ENCODE measurements around the gene CLEC7A. TPM values are rescaled to one million over a fixed set of nuclear protein-coding genes. Genes with fewer than 3 reads are reported as not detected.

Gene CLEC7A
- total and polyA plus RNA-seq, 9 of the 15 experiments (the other 6 are each of a cell fraction or from before 2014, with no cell fraction given), result 0.16 TPM; not detected in 8

GRCh38 chr12:10094646-10095395, 35.2 kb downstream of the CLEC7A start (continued):
- TF ChIP-seq U2AF2 (optimal IDR thresholded peaks at IDR 0.05; ENCODE audit: low read depth, low read length), result no peak
- no peak for TF ChIP-seq ZNF696 (CRISPR knock-in tag; conservative IDR thresholded peaks at IDR 0.05)
- no peak for TF ChIP-seq ZSCAN29 (IDR thresholded peaks at IDR 0.05)
- TF ChIP-seq CBX2 (IDR thresholded peaks at IDR 0.05; ENCODE audit: insufficient read depth, low read length, poor library complexity, severe bottlenecking), result no peak
- no peak for TF ChIP-seq PHF20 (IDR thresholded peaks at IDR 0.05; ENCODE audit: partially characterized antibody)

GRCh38 chr12:10088955-10089900, 40.8 kb downstream of the CLEC7A start:
- H2AFZ ChIP-seq (ENCODE audit: low read depth, low read length), result no peak overlapping the region
- CTCF ChIA-PET (ENCODE audit: low intra/inter-chr PET ratio), result no interaction called here
- H3K27me3 ChIP-seq (ENCODE audit: control insufficient read depth in 2 of 2, insufficient read depth in 2 of 2, low read length in 2 of 2), result peaks cover 0 to 5% of the 10 kb centered on the region in 2 experiments; a peak in 2 of 5 replicates
- no TSS peak for BruUV-seq (replicated peaks)
- no peak overlapping the region for H3K27ac ChIP-seq (ENCODE audit: extremely low read depth, low read depth, low read length)
- POLR2A ChIA-PET, result no interaction called here
- no peak overlapping the region for H3K4me2 ChIP-seq (ENCODE audit: insufficient read depth, low read length)
- no peak overlapping the region for H3K9ac ChIP-seq (ENCODE audit: insufficient read depth in 1 of 2, low read depth in 2 of 2, low read length in 2 of 2)
- no peaks in the 10 kb centered on the region for H3K4me1 ChIP-seq (replicated peaks in 1 of 2; ENCODE audit: control insufficient read depth in 2 of 2, insufficient read depth in 2 of 2, low read length in 2 of 2)
- intact Hi-C loops (cut with micrococcal nuclease) (no loop called here), in situ Hi-C loops (cut with MboI) (no loop called here)
- no peak for ATAC-seq
- H3K79me2 ChIP-seq (ENCODE audit: control insufficient read depth, insufficient read depth, low read length), result no peaks in the 10 kb centered on the region
- no peaks in the 10 kb centered on the region for H3K9me1 ChIP-seq (ENCODE audit: control insufficient read depth, insufficient read depth, low read length)
- 1% methylated on average over 7 of the region's 8 CpGs for WGBS (ENCODE audit: insufficient coverage, low coverage, missing lambda C conversion rate)
- no peak for DNase-seq (ENCODE audit: extremely low read depth in 1 of 4, low spot score in 3 of 4)
- no peak overlapping the region for H3K4me3 ChIP-seq
- H3K9me3 ChIP-seq (replicated peaks; ENCODE audit: control insufficient read depth, insufficient read depth, low read depth, low read length), result no peaks in the 10 kb centered on the region
- no peak for TF ChIP-seq FOXM1 (IDR thresholded peaks at IDR 0.05; ENCODE audit: low read depth)
- no peak for TF ChIP-seq FOXM1 (CRISPR knock-in tag; IDR thresholded peaks at IDR 0.05; ENCODE audit: low read depth)
- no peak for TF ChIP-seq ZNF584 (CRISPR knock-in tag; IDR thresholded peaks at IDR 0.05; ENCODE audit: low read depth)
- no peak for TF ChIP-seq BACH1 (tag; IDR thresholded peaks at IDR 0.05)
- no peak for TF ChIP-seq ZBED1 (IDR thresholded peaks at IDR 0.05)
- TF ChIP-seq HNRNPUL1 (IDR thresholded peaks at IDR 0.05; ENCODE audit: low read length), result no peak
- no peak for TF ChIP-seq PHF21A (IDR thresholded peaks at IDR 0.05; ENCODE audit: borderline replicate concordance, low read depth)
- no peak for TF ChIP-seq OTX1 (CRISPR knock-in tag; IDR thresholded peaks at IDR 0.05)
- no peaks in the 10 kb centered on the region for H4K20me1 ChIP-seq (replicated peaks; ENCODE audit: control insufficient read depth, insufficient read depth, low read length)
- no peaks in the 10 kb centered on the region for H3K36me3 ChIP-seq (ENCODE audit: control insufficient read depth, insufficient read depth, low read length)
- no peak for FAIRE-seq

All from K562 (cell line).